Lower leg skin (tissue), 3 donors: ENCODE results near the gene ELF1.

Experiments used
- CTCF ChIP-seq, 3 donors: fragments of 450-650 bp; IDR thresholded peaks; one replicate each; pipeline ENCODE4 v1.5.1; 2016; ENCODE audit warnings: antibody characterized with exemption in 3 of 3, mild to moderate bottlenecking in 3 of 3, moderate library complexity in 2 of 3
- POLR2A ChIP-seq, 2 donors: fragments of 450-650 bp; IDR thresholded peaks; one replicate each; pipeline ENCODE4 v1.6.1; 2016 to 2017; ENCODE audit warnings: antibody characterized with exemption in 2 of 2, mild to moderate bottlenecking in 1 of 2, moderate library complexity in 1 of 2

- TF ChIP-seq CTCF (IDR thresholded peaks at IDR 0.05) (no peak), POLR2A (IDR thresholded peaks at IDR 0.05) (no peak)
Observed at GRCh38 chr13:41060724-41061074, 41.6 kb upstream of the ELF1 start.
